EL (cell line): ENCODE measurements around the gene MTHFD2L.
A peak's percentile ranks its signal among the peaks of the same experiment; 100 is the strongest.
"Not testable (repeated sequence)": the region's sequence is repeated elsewhere in the genome, so short reads cannot be mapped to it uniquely, and the experiment has no call there.

Experiments
- DNase-seq: peaks from one replicate; pipeline ENCODE4 v3.0.0-alpha.2; 2016

MTHFD2L gene

DNA sequence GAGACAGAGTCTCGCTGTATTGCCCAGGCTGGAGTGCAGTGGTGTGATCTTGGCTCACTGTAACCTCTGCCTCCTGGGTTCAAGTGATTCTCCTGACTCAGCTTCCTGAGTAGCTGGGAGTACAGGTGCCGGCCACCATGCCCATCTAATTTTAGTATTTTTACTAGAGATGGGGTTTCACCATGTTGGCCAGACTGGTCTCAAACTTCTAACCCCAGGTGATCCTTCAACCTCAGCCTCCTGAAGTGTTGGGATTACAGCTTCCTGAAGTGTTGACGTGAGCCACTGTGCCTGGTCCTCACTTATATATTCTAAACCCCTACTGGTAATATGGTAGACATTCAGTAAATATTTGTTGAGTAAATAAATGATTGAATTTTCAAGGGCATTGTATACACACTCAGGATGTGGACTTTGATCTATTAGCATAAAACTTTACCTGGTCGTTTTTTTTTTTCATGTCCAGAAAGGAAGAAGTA is 33.0 kb downstream of the MTHFD2L start:
- no peak for DNase-seq

DNA sequence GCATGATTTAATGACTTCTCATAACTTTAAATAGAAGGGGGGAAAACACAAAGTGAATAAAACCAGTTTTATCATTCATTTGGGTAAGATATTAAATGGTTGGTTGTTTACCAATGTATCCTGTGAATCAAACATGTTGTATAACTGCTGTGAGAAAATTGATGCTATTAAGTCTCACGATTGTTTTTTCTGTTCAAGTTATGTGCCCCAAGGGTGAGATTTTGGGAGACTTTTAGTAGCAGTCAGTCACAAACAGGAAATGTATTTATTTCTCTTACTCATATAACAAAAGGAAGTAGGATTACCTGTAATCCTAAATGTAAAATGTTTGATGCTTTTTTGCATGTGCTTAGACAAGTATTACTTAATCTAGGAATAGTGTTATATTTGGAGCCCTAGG is 39.2 kb downstream of the MTHFD2L start:
- DNase-seq: no peak

DNA sequence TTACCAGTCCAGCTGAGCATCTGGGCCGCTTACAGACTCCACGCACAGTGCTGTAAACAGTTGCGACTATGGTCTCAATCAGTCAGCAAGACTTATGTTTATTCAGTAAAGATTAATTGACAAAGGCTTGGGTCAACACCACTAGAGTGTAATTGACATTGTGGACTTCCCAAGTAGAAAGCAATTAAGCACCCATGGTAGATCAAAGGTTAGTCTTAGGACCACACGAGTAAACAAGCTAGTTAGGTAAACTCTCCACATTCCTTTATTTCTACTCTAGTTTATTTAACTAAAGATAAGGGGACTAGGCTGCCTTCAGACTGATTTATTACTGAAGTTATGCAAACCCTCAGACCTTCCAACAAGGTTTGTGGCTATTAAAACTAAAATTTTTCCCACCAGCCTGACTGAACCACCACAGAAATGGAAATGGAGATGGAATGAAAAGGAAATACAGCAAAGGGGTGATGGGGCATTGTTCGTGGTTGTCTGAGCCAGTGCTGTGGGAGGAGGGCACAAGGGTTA is 44.2 kb downstream of the MTHFD2L start:
- no peak for DNase-seq

DNA sequence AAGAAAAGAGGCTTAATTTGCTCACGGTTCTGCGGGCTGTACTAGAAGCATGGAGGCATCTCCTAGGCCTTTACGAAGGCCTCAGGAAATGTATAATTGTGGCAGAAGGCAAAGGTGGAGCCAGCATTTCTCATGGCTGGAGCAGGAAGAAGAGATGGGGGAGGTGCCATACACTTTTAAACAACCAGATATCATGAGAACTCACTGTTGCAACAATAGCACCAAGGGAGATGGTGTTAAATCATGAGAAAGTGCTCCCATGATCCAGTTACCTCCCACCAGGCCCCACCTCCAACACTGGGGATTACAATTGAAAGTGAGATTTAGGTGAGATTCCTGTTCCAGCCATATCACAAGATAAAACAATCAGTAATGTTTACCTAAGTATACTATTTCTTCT is 45.5 kb downstream of the MTHFD2L start:
- DNase-seq: no peak

DNA sequence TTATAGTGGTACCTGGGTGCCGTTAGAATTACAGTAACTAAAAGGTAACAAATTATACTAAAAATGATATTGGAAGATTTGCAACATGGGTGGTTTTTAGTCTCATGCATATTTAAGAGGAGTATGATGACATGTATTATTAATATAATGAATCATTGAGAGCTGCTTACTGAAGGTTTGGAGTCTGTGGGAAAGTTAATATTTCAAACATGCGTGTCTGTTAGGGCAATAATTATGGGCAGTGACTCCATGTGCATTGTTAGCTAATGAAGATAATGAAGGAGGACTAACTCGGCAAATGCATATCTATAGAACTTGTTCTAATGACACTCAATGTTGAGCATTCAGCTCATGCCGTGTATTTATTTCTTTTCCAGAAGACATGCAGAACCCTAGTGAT is 47.1 kb downstream of the MTHFD2L start:
- DNase-seq: no peak

DNA sequence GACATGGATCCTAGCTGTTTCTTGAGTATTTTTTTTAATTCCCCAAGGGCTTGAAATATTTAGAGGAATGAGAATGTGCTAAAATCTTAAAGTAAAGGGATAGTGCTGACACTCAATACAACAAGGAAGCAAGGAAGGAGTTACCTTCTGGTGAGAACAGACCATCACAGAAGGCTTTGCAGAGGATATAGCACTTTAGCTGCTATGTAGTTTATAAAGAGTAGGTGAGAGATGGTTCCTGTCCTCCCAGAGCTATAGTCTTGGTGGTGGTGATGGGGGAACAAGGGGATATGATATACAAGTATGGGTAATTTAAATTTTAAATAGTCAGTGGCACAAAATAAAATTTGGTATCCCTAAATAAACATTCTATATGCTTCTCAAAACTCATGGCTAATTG is 47.6 kb downstream of the MTHFD2L start:
- DNase-seq: no peak

DNA sequence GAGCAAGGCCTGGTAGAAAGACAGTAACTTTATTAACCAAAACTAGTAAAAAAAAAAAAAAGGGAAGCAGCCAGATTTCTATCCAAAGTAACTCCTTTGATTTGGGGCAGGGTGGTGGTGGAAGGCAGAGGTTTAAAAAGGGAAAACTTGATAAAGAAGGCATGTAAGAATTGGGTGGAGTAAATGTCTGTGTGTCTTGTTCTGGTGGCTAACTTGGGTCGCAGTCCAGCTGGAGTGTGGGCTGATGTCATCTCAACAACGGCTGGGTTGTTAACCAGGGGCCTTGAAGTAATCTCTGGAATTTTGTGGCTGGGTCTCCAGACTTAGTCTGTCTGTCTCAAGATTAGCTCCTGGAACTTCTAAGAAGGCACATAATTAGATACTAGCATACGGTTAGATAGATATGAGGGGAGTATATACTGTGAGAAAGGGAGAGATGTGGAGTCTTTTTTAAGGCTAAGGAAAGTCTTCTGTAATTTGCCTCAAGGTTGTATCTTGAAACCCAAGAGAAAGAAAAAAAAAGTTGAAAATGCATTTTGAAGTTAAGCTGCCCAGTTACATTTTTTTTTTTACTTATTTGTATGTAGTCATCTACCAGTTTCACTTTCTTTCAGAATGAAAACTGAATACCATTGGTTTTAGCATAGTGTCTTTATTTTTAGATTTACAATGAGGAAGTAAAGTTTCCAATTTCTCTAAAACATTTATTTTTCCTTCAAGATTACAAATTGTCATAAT is 48.3 kb downstream of the MTHFD2L start:
- DNase-seq: peak; percentile 72

DNA sequence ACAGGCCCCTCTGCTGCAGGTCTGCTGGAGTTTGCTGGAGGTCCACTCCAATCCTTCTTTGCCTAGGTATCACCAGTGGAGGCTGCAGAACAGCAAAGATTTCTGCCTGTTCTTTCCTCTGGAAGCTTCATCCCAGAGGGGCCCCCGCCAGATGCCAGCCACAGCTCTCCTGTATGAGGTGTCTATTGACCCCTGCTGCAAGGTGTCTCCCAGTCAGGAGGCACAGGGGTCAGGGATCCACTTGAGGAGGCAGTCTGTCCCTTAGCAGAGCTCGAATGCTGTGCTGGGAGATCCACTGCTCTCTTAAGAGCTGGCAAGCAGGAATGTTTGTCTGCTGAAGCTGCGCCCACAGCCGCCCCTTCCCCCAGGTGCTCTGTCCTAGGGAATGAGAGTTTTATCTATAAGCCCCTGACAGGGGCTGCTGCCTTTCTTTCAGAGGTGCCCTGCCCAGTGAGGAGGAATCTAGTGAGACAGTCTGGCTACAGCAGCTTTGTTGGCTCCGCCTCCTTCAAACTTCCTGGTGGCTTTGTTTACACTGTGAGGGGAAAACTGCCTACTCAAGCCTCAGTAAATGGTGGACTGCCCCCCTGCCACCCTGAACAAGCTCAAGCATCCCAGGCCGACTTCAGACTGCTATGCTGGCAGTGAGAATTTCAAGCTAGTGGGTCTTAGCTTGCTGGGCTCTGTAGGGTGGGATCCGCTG is 56.7 kb downstream of the MTHFD2L start:
- DNase-seq: not testable (repeated sequence)

DNA sequence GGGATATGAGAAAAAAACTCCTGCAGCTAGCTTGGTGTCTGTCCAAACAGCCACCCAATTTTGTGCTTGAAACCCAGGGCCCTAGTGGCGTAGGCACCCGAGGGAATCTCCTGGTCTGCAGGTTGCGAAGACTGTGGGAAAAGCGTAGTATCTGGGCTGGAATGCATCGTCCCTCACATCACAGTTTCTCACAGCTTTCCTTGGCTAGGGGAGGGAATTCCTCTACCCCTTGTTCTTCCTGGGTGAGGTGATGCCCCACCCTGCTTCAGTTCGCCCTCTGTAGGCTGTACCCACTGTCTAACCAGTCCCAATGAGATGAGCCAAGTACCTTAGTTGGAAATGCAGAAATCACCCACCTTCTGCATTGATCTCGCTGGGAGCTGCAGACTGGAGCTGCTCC is 57.3 kb downstream of the MTHFD2L start:
- not testable (repeated sequence) for DNase-seq

DNA sequence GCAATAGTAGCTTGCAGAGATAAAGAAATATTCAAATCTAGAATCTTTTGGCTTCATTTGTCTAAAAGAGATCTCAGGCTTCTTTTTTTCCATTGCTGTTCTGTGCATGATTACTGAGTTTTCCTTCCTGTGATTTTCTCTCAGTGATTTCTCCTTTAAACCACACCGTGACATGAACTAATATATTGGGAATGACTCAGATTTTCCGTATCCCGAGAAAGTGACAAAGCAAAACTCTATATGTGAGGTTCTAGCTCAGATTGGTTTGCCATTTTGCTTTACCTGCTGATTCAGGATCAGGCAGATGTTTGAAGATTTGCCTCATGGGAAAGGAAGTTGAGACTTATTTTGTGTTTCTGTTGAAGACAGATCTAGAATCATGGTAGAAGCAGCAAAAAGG is 59.4 kb downstream of the MTHFD2L start:
- peak; percentile 47 for DNase-seq

DNA sequence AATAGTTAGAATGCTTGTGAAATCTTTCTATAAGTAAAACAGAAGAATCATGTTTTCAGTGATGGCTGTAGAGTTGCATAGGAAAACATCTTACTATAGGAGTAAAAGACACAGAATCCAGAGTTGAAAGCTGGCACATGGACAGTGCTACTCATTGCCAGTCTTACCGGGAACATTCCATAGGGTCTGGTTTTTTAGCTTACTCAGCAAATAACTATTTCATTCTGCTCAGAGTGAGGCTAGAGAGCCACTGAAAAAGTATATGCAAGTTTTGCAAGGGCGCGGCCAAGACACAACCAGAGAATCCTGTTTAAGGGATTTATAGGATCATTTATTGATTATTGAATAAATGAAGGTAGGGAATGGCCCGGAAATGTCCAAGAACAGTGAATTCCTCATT is 60.3 kb downstream of the MTHFD2L start:
- peak; percentile 26 for DNase-seq

DNA sequence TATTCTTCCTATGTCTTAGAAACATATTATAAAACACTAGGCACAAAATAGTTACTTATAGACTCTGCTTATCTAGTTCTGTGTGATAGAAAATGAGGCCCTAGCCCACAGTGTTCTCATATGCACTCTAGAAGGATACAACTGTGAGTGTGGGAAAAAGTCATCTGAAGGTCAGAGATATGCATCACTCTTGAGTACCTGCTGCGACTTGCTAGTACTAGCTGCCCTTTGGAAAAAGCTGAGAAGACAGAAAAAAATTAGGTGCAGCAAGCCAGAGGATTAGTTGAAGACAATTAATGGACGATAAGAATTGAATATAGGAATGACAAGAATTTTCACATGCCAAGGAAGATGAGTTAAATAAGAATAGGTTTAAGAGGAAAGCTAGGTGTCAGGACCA is 61.3 kb downstream of the MTHFD2L start:
- no peak for DNase-seq

DNA sequence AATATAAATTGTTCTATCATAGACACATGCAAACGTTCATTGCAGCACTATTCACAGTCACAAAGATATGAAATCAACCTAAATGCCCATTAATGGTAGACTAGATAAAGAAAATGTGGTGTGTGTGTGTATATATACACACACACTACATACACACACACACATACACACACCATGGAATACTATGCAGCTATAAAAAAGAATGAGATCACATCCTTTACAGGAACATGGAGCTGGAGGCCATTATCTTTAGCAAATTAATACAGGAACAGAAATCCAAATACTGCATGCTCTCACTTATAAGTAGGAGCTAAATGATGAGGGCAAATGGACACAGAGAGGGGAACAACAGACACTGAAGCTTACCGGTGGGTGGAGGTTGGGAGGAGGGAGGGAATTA is 65.2 kb downstream of the MTHFD2L start:
- no peak for DNase-seq

DNA sequence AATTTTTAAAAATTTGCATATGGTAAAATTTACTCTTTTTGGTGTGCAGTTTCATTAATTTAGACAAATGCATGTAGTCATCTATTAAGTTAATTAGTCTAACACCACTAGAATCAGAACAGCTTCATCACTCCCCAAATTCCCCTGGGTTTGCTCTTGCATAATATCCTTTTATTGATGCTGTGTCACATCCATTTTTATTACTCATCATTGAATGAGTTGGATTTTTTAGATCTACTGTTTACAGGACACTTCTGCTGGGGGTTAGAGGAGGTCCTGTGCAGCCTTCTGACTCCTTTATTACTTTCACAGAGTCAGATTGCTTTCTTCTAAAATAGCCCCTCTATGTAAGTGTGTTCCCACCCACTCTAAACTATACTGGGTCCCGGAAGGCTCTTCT is 65.9 kb downstream of the MTHFD2L start:
- peak; percentile 73 for DNase-seq

DNA sequence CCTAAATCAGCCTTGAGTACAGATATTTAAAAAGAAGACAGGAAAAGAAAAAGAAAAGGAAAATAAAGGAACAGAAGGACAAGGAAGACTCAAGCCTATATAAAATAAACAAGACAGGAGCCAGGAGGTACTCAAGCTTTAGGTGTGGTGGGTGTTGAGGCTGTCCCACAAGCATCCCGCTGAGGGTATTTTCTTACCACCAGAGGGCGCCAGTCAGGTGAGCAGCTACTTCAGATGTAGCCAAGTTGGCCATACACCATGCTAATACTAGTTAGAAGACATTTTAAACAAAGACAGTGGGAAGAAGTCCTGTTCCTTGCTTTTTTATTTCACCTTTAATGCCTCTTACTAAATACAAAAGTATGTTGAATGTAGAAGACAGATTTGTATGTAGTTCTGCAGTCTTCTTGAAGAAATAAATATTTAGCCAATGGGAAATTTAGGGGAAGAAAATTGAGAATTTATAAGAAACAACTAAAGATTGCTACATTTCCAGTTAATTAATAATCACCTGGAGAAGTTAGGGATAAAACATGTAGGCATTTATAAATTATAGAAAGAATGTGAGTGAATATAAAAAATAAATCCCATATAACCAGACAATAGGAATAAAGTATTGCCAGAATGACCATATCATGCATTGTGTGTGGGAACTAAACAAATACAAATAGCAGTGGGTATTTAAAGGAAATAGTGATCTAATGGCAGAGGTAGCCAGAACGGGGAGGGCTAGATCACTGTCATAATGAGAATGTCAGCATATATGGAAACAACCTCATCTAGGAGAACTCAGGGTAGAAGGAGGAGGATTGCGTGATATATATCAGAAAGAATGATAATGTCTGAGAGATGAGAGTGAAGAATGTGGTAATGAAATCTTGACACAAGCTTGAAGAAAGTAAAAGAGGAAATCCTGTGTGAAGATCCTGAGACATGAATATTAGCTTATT is 71.0 kb downstream of the MTHFD2L start:
- DNase-seq: peak; percentile 83

DNA sequence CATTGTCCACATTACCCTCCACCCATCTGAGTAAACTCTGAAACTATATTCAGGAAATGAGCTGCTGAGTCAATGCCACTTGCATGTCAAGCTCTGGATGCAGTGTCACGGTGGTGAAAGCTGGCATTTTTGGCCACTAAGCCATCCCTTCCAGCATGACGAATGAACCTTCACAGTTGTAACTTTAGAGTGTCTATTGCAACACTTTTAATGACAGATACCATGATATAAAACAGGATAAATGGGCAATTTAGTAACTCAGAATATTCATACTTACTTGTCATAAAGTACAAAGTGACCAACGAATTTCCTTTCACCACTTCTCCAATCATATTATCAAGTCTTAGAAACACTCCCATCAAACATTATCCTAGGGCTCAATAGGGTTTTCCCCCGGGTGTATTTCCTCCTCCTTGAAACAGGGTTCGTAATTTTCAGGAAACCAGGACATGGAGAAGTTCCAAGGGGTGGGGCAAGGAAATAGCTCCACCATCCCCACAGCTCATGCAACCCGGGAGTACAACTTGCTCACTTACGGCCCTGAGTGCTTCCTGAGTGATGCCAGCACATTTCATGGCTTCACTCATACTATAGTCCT is 73.1 kb downstream of the MTHFD2L start:
- DNase-seq: peak; percentile 87

DNA sequence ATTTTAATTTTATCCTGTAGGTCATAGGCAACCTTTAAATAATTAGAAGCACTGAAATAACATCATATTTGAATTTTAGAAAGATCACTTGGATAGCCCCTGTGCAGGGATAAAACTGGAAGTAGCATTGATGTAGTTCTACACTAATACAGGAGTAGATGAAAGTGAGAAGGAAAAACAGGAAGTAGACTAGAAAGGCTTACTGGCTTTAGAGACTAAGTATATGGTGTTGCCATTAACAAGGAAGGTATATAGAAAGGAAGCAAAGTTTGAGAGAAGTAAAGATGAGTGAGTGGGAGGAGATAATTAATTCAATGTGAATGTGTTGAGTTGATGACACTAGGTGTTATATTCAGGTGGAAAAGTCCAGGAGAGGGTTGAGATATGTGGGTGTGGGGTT is 77.2 kb downstream of the MTHFD2L start:
- DNase-seq: no peak

DNA sequence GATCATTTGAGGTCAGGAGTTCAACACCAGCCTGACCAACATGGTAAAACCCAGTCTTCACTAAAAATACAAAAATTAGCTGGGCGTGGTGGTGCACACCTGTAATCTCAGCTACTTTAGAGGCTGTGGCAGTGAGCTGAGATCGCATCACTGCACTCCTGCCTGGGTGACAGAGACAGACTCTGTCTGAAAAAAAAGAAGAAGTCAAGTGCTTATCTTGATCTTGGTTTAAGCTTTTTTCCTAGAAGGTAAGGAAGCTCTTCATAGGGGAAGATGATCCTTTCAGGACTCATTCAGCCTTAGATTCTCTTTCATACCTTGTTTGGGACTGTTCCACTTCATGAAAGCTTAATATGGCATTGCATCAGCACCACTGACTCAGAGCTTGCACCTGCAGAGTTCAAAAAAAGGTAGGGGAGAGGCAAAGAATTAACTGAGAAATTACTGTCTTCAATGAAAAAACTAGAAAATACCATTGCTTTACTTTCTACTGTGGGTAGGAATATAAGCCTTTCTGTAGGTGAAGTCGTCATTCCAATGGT is 79.6 kb downstream of the MTHFD2L start:
- DNase-seq: no peak

DNA sequence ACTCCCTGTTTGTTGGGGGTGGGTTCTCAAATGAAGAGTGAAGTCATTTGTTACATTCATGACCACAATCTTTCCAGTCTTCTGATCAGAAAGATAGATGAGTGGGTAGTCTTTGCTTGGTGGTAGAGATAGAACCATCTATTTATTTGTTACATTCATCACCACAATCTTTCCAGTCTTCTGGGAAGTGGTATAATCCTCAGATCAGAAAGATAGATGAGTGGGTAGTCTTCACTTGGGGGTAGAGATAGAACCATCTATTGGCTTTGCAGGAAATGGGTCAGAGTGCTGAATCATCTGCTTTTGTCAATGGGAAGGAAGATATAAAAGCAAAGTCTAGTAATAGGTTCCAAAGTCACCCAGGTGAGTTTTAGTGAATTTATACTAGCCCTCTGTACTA is 86.1 kb downstream of the MTHFD2L start:
- no peak for DNase-seq

DNA sequence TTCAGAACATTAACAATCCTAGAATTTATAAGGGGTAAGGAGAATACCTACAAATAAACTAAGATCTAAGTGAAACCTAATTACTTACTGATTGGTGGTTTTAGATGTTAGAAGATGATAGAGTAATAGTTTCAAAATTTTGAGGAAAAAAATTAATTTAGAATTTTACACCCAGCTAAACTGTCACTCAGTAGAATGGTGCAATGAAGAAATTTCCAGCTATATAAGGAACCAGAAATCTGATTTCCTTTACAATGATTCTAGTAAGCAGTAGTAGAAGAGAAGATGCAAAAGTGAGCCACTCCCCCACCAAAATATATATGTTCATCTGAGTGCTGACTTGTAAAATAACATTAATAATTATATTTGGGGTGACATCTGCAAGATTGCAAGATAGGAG is 95.0 kb downstream of the MTHFD2L start:
- no peak for DNase-seq

DNA sequence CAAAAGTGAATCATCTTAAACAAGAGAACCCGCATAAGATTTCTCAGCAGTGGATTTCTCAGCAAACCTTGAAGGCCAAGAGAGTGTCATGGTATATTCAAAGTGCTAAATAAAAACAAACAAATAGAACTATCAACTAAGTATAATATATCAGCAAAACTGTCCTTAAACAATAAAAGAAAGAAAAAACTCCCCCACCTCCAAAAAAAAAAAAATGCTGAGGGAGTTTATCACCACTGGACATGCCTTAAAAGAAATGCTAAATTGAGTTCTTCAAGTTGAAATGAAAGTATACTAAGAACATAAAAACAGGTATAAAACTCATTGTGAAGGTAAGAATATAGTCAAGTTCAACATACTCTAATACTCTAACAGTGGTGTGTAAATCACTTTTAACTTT is 96.5 kb downstream of the MTHFD2L start:
- DNase-seq: no peak

DNA sequence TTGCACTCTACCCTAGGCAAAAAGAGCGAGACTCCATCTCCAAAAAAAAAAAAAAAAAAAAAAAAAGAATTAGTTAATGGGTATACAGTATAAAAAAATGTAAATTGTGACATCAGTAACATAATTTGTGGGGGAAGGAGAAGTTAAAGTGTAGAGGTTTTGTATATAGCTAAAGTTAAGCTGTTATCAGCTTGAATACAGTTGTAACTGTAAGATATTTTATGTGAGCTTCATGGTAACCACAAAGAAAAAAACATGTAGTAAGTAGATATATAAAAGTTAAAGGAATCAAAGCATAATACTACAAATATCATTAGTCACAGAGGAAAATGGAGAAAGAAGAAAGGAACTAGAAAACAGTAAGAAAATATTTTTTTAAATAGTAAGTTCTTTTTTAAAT is 97.2 kb downstream of the MTHFD2L start:
- no peak for DNase-seq
